Osteoblast (primary cell): Measurements from ENCODE around the gene GGT1. TPM values are rescaled to one million over a fixed set of nuclear protein-coding genes. Genes with fewer than 3 reads are reported as not detected.

Experiments used
- DNase-seq: peaks from one replicate; pipeline ENCODE4 v3.0.0; 2011; ENCODE audit warnings: low spot score, mixed read lengths; ENCODE audit not compliant: insufficient read length; ENCODE audit errors: missing footprints
- H2AFZ ChIP-seq: 2 replicates; pipeline ENCODE4 v1.6.0; 2011; ENCODE audit warnings: mild to moderate bottlenecking, low read length
- H3K27ac ChIP-seq: 2 replicates; pipeline ENCODE4 v1.5.1; 2011; ENCODE audit warnings: mild to moderate bottlenecking, low read depth, low read length, moderate library complexity
- H3K27me3 ChIP-seq: 2 replicates; pipeline ENCODE4 v1.6.0; 2012; ENCODE audit warnings: mild to moderate bottlenecking, control low read depth, inconsistent platforms, low read length, moderate library complexity; ENCODE audit not compliant: insufficient read depth
- H3K36me3 ChIP-seq: 2 replicates; pipeline ENCODE4 v1.5.1; 2011; ENCODE audit warnings: mild to moderate bottlenecking, low read length, control low read depth, moderate library complexity; ENCODE audit not compliant: insufficient read depth
- H3K4me1 ChIP-seq: 2 replicates; pipeline ENCODE4 v1.5.1; 2011; ENCODE audit warnings: mild to moderate bottlenecking, low read length, control low read depth, moderate library complexity; ENCODE audit not compliant: insufficient read depth
- H3K4me2 ChIP-seq: 2 replicates; pipeline ENCODE4 v1.6.0; 2011; ENCODE audit warnings: mild to moderate bottlenecking, low read length; ENCODE audit not compliant: insufficient read depth
- H3K4me3 ChIP-seq: fragments of 200-600 bp; sonication (generic); 3 replicates; pipeline ENCODE4 v1.5.1; 2012; ENCODE audit warnings: mild to moderate bottlenecking, low read length, inconsistent platforms; ENCODE audit not compliant: insufficient read depth
- H3K79me2 ChIP-seq: 2 replicates; pipeline ENCODE4 v1.6.0; 2012; ENCODE audit warnings: mild to moderate bottlenecking, low read length, control low read depth, inconsistent platforms; ENCODE audit not compliant: insufficient read depth
- H3K9me3 ChIP-seq: 2 replicates; pipeline ENCODE4 v1.5.1; 2011; ENCODE audit warnings: low read depth, low read length, control low read depth
- H4K20me1 ChIP-seq: 2 replicates; pipeline ENCODE4 v1.6.0; 2012; ENCODE audit warnings: mild to moderate bottlenecking, low read length, control low read depth; ENCODE audit not compliant: insufficient read depth
- total RNA-seq: library from RNA; depleted of rRNA; stranded (reverse); fragments of >200 nt; gene quantifications from 2 replicates; pipeline ENCODE4 v1.2.3, GENCODE V29; 2012
- TF ChIP-seq, protein P1 (sequence below): IDR thresholded peaks from 2 replicates; pipeline ENCODE4 v1.5.1; 2011; ENCODE audit warnings: mild to moderate bottlenecking, low read depth, low read length, moderate library complexity; ENCODE audit errors: extremely low read depth

GGT1 gene
- total RNA-seq, 1 donor = 0.36 TPM

DNA sequence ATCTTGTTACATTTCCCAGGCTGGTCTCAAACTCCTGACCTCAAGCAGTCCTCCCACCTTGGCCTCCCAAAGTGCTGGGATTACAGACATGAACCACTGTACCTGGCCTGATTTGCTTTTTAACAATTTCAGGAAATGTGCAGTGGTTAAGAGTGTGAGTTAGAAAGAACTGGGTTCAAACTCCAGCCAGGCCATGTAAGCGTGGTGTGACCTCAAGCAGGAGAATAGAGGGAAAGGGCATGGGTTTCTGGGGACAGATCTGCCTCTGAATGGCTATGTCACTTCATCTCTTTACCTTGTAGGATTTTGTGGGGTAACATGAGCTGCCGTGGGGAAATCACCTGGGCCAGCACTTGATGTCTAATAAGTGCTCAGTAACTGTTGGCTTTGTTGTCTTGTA, 37.9 kb upstream of the GGT1 start:
- Histone ChIP-seq H3K4me3 (no peak overlapping the region), H3K4me1 (no peaks in the 10 kb centered on the region), H3K36me3 (peaks cover 31% of the 10 kb centered on the region), H3K79me2 (peaks cover 87% of the 10 kb centered on the region), H2AFZ (no peak overlapping the region), H3K4me2 (no peak overlapping the region), H3K27me3 (no peaks in the 10 kb centered on the region), H3K27ac (no peak overlapping the region), H4K20me1 (peaks cover 44% of the 10 kb centered on the region), H3K9me3 (no peaks in the 10 kb centered on the region)
- no peak for DNase-seq
- TF ChIP-seq, protein P1, sequence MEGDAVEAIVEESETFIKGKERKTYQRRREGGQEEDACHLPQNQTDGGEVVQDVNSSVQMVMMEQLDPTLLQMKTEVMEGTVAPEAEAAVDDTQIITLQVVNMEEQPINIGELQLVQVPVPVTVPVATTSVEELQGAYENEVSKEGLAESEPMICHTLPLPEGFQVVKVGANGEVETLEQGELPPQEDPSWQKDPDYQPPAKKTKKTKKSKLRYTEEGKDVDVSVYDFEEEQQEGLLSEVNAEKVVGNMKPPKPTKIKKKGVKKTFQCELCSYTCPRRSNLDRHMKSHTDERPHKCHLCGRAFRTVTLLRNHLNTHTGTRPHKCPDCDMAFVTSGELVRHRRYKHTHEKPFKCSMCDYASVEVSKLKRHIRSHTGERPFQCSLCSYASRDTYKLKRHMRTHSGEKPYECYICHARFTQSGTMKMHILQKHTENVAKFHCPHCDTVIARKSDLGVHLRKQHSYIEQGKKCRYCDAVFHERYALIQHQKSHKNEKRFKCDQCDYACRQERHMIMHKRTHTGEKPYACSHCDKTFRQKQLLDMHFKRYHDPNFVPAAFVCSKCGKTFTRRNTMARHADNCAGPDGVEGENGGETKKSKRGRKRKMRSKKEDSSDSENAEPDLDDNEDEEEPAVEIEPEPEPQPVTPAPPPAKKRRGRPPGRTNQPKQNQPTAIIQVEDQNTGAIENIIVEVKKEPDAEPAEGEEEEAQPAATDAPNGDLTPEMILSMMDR = no peak

DNA sequence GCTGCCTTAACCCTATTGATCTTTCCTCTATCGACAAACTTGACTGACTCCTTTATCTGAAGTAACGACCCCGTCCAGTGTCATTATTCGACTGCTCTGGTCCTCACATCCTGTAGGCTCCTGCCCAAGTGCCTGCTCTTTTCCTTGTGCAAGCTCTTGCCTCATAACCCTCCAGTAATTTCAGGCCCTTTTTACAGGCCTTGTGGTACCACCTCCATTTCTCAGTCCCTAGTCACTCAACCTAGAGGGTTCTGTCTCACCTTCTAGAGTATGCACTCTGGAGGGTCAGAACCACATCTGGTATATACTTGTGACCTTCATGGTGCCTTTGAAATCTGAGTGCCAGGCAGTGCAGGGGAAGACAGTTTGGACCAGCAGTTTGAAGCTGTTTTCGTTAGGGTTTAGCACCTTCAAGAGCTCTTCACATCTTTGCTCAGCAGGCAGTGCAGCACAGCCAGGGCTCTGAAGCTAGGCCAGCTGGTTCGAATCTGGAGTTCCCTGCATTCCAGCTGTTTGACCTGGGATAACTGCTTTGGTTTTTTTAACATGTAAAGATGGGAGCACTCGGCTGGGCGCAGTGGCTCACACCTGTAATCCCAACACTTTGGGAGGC, 36.0 kb upstream of the GGT1 start:
- no peak overlapping the region for H2AFZ ChIP-seq
- H3K4me3 ChIP-seq = no peak overlapping the region
- peaks cover 71% of the 10 kb centered on the region for H3K79me2 ChIP-seq
- no peaks in the 10 kb centered on the region for H3K9me3 ChIP-seq
- no peak overlapping the region for H3K4me2 ChIP-seq
- H3K4me1 ChIP-seq = no peaks in the 10 kb centered on the region
- peaks cover 32% of the 10 kb centered on the region for H3K36me3 ChIP-seq
- H3K27ac ChIP-seq = no peak overlapping the region
- peak; percentile 58 for DNase-seq
- TF ChIP-seq, protein P1 = no peak
- no peaks in the 10 kb centered on the region for H3K27me3 ChIP-seq
- H4K20me1 ChIP-seq = peaks cover 40% of the 10 kb centered on the region

DNA sequence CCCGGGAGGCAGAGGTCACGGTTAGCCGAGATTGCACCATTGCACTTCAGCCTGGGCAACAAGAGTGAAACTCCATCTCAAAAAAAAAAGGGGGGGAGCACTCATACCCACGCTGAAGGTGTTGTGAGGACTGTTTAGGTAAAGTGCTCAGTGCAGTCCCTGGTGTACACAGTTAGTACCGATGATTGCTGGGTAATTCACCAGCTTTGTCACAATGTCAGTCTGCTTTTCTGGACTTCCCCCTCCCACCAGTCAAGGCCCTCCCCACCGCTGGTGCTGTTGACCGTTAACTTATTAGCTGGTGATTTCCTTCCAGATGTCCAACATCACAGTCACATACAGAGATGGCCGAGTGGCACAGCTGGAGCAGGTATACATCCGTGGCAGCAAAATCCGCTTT, 35.3 kb upstream of the GGT1 start:
- H3K27me3 ChIP-seq = no peaks in the 10 kb centered on the region
- no peak overlapping the region for H3K4me2 ChIP-seq
- peaks cover 36% of the 10 kb centered on the region for H3K36me3 ChIP-seq
- no peak overlapping the region for H2AFZ ChIP-seq
- H3K27ac ChIP-seq = no peak overlapping the region
- H3K9me3 ChIP-seq = no peaks in the 10 kb centered on the region
- H3K4me3 ChIP-seq = no peak overlapping the region
- H4K20me1 ChIP-seq = peaks cover 38% of the 10 kb centered on the region
- no peak for DNase-seq
- H3K79me2 ChIP-seq = peaks cover 66% of the 10 kb centered on the region
- TF ChIP-seq, protein P1 = no peak
- H3K4me1 ChIP-seq = no peaks in the 10 kb centered on the region

DNA sequence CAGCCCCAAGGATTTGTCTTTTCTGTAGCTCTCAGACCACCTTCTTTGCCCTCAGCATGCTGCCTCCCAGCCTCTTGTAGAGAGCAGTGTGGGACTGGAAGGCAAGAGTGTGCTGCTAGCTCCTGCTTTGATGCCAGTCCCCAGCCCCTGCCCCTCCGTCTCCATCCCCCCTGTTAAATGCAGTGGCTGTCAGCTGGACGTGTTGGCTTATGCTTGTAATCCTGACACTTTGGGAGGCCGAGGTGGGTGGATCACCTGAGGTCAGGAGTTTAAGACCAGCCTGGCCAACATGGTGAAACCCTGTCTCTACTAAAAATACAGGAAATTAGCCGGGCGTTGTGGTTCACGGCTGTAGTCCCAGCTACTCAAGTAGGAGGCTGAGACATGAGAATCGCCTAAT, 31.7 kb upstream of the GGT1 start:
- TF ChIP-seq, protein P1 = no peak
- peaks cover 16% of the 10 kb centered on the region for H4K20me1 ChIP-seq
- H3K9me3 ChIP-seq = no peaks in the 10 kb centered on the region
- no peaks in the 10 kb centered on the region for H3K27me3 ChIP-seq
- peak; percentile 54 for DNase-seq
- no peak overlapping the region for H3K27ac ChIP-seq
- no peak overlapping the region for H2AFZ ChIP-seq
- H3K36me3 ChIP-seq = peaks cover 48% of the 10 kb centered on the region
- no peak overlapping the region for H3K4me2 ChIP-seq
- H3K79me2 ChIP-seq = peaks cover 31% of the 10 kb centered on the region
- H3K4me3 ChIP-seq = no peak overlapping the region
- H3K4me1 ChIP-seq = no peaks in the 10 kb centered on the region
